B cell (primary cell): ENCODE data around the gene PLS3. TPM values are rescaled to one million over a fixed set of nuclear protein-coding genes. Genes with fewer than 3 reads are reported as not detected.
"Not testable (repeated sequence)": the region's sequence is repeated elsewhere in the genome, so short reads cannot be mapped to it uniquely, and the experiment has no call there.

ENCODE experiments used
- ATAC-seq: fragments of 200-7000 bp; cut with Tn5 transposase; one replicate; pipeline ENCODE4 v1.10.0; 2021; ENCODE audit warnings: low read depth, mild to moderate bottlenecking, moderate number of reproducible peaks, moderate library complexity
- CTCF ChIA-PET: fragments of 350-600 bp; sonication (Branson Sonifier 250); formaldehyde crosslinking; loops from one replicate; lab custom pipeline; 2021; ENCODE audit warnings: antibody characterized with exemption, inconsistent platforms; lab: Charles Lee
- POLR2A ChIA-PET: fragments of 350-600 bp; sonication (Branson Sonifier 250); formaldehyde crosslinking; loops from one replicate; lab custom pipeline; 2021; ENCODE audit warnings: antibody characterized with exemption; lab: Charles Lee
- DNase-seq: peaks from one replicate; pipeline ENCODE4 v3.0.0; 2013
- H2AFZ ChIP-seq: 2 replicates; pipeline ENCODE4 v1.6.1; 2012; ENCODE audit warnings: mild to moderate bottlenecking, low read depth, low read length; ENCODE audit not compliant: insufficient read depth, poor library complexity, severe bottlenecking
- H3K27ac ChIP-seq, 2 donors: 1 replicate in 1 of 2; 2 replicates in 1 of 2; pipeline ENCODE4 v1.5.1; 2012 to 2013; ENCODE audit warnings: low read length in 2 of 2, mild to moderate bottlenecking in 2 of 2, moderate library complexity in 1 of 2
- H3K27me3 ChIP-seq, 4 experiments: fragments of 200-600 bp in 1 of 4; sonication (generic) in 1 of 4; replicated peaks in 1 of 4; 1 replicate in 2 of 4; 2 replicates in 2 of 4; pipeline versions ENCODE4 v1.6.1 to v1.7.0; 2013 to 2016; ENCODE audit warnings: low read length in 3 of 4, mild to moderate bottlenecking in 2 of 4, mixed read lengths in 1 of 4, moderate library complexity in 1 of 4; ENCODE audit not compliant: insufficient read depth in 4 of 4, control insufficient read depth in 3 of 4; ENCODE audit errors: control extremely low read depth in 1 of 4
- H3K36me3 ChIP-seq, 2 experiments: replicated peaks in 1 of 2; 1 replicate in 1 of 2; 2 replicates in 1 of 2; pipeline versions ENCODE4 v1.6.1 to v1.7.1; 2013; ENCODE audit warnings: low read length in 1 of 2; ENCODE audit not compliant: insufficient read depth in 2 of 2, control insufficient read depth in 1 of 2; ENCODE audit errors: control extremely low read depth in 1 of 2, extremely low read depth in 1 of 2
- H3K4me1 ChIP-seq, 2 donors: fragments of 200-600 bp in 1 of 2; sonication (generic) in 1 of 2; 1 replicate in 1 of 2; 2 replicates in 1 of 2; pipeline versions ENCODE4 v1.5.1 to v1.6.1; 2013 to 2017; ENCODE audit warnings: low read length in 2 of 2; ENCODE audit not compliant: control insufficient read depth in 2 of 2, insufficient read depth in 2 of 2
- H3K4me2 ChIP-seq: replicated peaks from 2 replicates; pipeline ENCODE3; 2012; ENCODE audit warnings: mild to moderate bottlenecking, low read depth, low read length; ENCODE audit not compliant: poor library complexity, severe bottlenecking
- H3K4me3 ChIP-seq, 5 experiments: fragments of 200-600 bp in 1 of 5; sonication (generic) in 1 of 5; 1 replicate in 3 of 5; 2 replicates in 2 of 5; pipeline versions ENCODE4 v1.5.1 to v1.7.0; 2011 to 2016; ENCODE audit warnings: low read length in 4 of 5, mild to moderate bottlenecking in 4 of 5, low read depth in 2 of 5, control low read depth in 1 of 5, moderate library complexity in 1 of 5; ENCODE audit not compliant: insufficient read depth in 1 of 5; ENCODE audit errors: control extremely low read depth in 1 of 5, extremely low read depth in 1 of 5
- H3K79me2 ChIP-seq: fragments of 200-600 bp; sonication (generic); one replicate; pipeline ENCODE4 v1.6.0; 2016; ENCODE audit warnings: low read length; ENCODE audit not compliant: control insufficient read depth, insufficient read depth
- H3K9ac ChIP-seq: fragments of 200-600 bp; sonication (generic); 2 replicates; pipeline ENCODE4 v1.6.1; 2017; ENCODE audit warnings: mild to moderate bottlenecking, low read length, moderate library complexity
- H3K9me3 ChIP-seq, 3 donors: one replicate each; pipeline versions ENCODE4 v1.6.1 to v1.7.1; 2013; ENCODE audit warnings: low read length in 2 of 3; ENCODE audit not compliant: control insufficient read depth in 2 of 3, insufficient read depth in 1 of 3; ENCODE audit errors: control extremely low read depth in 1 of 3
- H4K20me1 ChIP-seq: 2 replicates; pipeline ENCODE4 v1.6.0; 2012; ENCODE audit warnings: mild to moderate bottlenecking, low read length; ENCODE audit not compliant: insufficient read depth, control insufficient read depth, poor library complexity, severe bottlenecking
- H3K27ac Mint-ChIP-seq: one replicate; pipeline ENCODE4 v1.8.0; 2021; ENCODE audit warnings: mixed read lengths
- H3K27me3 Mint-ChIP-seq: one replicate; pipeline ENCODE4 v1.8.0; 2021; ENCODE audit warnings: mixed read lengths
- H3K4me1 Mint-ChIP-seq: one replicate; pipeline ENCODE4 v1.8.0; 2021; ENCODE audit warnings: mixed read lengths
- H3K4me3 Mint-ChIP-seq: one replicate; pipeline ENCODE4 v1.8.0; 2021; ENCODE audit warnings: mixed read lengths
- H3K9me3 Mint-ChIP-seq: one replicate; pipeline ENCODE4 v1.8.0; 2022; ENCODE audit warnings: mixed read lengths; ENCODE audit not compliant: insufficient read depth
- EZH2 ChIP-seq: IDR thresholded peaks from 2 replicates; pipeline ENCODE4 v1.6.1; 2012; ENCODE audit warnings: borderline replicate concordance, low read depth, mild to moderate bottlenecking, moderate library complexity, low read length; ENCODE audit not compliant: insufficient read depth, poor library complexity, severe bottlenecking
- WGBS: methylation state at CpG from one replicate; pipeline ENCODE4 v1.1.5; 2013; ENCODE audit warnings: missing lambda C conversion rate; ENCODE audit not compliant: insufficient coverage; 5-methylcytosine and 5-hydroxymethylcytosine counted together
- intact Hi-C: fragments of 100-400 bp; cut with micrococcal nuclease; formaldehyde crosslinking; loops from one replicate; pipeline ENCODE4 v1.10.0; 2022
- polyA plus RNA-seq: library from polyadenylated mRNA; depleted of rRNA; stranded (reverse); fragments of >200 nt; gene quantifications from 2 replicates; pipeline ENCODE4 v1.2.3, GENCODE V29; 2012
- total RNA-seq, 2 donors: library from RNA; stranded (reverse); fragments of 120-200 nt in 1 of 2; gene quantifications; 1 replicate in 1 of 2; 2 replicates in 1 of 2; pipeline versions ENCODE4 v1.2.3 to v1.2.4, GENCODE V29; 2013 to 2022
- TF ChIP-seq, protein P1 (sequence below): fragments of 200-600 bp; IDR thresholded peaks from one replicate; pipeline ENCODE4 v1.8.0; 2022; ENCODE audit warnings: antibody characterized with exemption, mild to moderate bottlenecking

Gene PLS3
- total and polyA plus RNA-seq, 2 donors (not counting 1 experiment from before 2014, with no cell fraction given), result not detected

DNA sequence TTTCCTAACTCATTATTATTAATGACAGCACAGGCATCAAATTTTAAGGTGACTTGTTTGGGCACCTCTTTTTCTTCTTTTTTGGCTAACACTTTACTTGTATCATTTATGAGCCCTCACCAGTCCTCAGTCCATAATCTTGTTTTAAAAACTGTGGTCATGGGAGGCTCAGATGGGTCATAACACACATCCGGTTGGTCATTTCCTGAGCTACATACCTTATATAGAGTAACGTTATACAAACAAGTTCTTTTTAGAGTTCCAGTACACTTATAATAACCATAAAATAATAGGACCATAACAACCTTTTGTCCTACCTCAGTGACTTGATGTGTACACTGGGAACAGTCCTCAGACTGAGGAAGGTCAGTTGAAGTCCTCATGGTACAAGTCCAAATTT lies 21.1 kb upstream of the PLS3 start:
- H3K27me3 ChIP-seq, result no peaks in the 10 kb centered on the region
- no peak overlapping the region for H3K4me2 ChIP-seq

DNA sequence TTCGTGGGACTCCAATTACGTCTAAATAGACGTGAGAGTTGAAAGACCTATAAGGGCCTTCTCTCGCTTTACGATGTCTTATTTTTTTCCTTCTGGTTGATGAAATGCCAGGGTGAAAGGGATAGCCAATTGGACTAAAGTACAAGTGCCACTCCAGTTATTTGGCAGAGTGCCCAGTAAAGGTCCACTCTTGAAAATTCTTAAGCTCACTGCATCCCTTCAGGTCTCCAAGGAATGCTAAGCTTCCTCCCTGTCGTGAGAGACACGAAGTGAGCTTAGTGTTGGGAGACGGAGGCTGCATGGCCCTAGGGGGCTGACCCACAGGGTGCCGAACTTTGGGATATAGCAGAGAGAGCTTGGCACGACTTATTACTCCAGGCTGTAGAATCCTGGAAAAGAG lies 19.9 kb upstream of the PLS3 start:
- H3K27ac ChIP-seq, H3K4me3 ChIP-seq, H3K27ac Mint-ChIP-seq, H3K9ac ChIP-seq, DNase-seq, H3K36me3 ChIP-seq, H2AFZ ChIP-seq, H3K27me3 Mint-ChIP-seq, H3K4me3 Mint-ChIP-seq, CTCF ChIA-PET, POLR2A ChIA-PET, H3K4me1 ChIP-seq, intact Hi-C loops, ATAC-seq, H3K4me1 Mint-ChIP-seq, H3K9me3 Mint-ChIP-seq, H4K20me1 ChIP-seq, H3K9me3 ChIP-seq, H3K79me2 ChIP-seq, H3K4me2 ChIP-seq, H3K27me3 ChIP-seq: not testable (repeated sequence)
- WGBS, result 50% methylated on average over 2 of the region's 10 CpGs

More for the DNA sequence above, 21.1 kb upstream of the PLS3 start:
- Histone ChIP-seq H2AFZ (no peak overlapping the region), H3K9ac (no peak overlapping the region), H3K4me3 (no peak overlapping the region), H3K79me2 (no peaks in the 10 kb centered on the region), H3K9me3 (no peaks in the 10 kb centered on the region), H3K36me3 (no peaks in the 10 kb centered on the region), H3K4me1 (no peaks in the 10 kb centered on the region), H4K20me1 (no peaks in the 10 kb centered on the region), H3K27ac (no peak overlapping the region)
- no peaks in the 10 kb centered on the region for H3K9me3 Mint-ChIP-seq
- CTCF ChIA-PET, result no interaction called here
- TF ChIP-seq EZH2, result no peak
- TF ChIP-seq, protein P1, sequence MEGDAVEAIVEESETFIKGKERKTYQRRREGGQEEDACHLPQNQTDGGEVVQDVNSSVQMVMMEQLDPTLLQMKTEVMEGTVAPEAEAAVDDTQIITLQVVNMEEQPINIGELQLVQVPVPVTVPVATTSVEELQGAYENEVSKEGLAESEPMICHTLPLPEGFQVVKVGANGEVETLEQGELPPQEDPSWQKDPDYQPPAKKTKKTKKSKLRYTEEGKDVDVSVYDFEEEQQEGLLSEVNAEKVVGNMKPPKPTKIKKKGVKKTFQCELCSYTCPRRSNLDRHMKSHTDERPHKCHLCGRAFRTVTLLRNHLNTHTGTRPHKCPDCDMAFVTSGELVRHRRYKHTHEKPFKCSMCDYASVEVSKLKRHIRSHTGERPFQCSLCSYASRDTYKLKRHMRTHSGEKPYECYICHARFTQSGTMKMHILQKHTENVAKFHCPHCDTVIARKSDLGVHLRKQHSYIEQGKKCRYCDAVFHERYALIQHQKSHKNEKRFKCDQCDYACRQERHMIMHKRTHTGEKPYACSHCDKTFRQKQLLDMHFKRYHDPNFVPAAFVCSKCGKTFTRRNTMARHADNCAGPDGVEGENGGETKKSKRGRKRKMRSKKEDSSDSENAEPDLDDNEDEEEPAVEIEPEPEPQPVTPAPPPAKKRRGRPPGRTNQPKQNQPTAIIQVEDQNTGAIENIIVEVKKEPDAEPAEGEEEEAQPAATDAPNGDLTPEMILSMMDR, result no peak
- H3K4me3 Mint-ChIP-seq, result no peak overlapping the region
- DNase-seq (no peak), ATAC-seq (no peak)
- H3K27ac Mint-ChIP-seq, result no peak overlapping the region
- no peaks in the 10 kb centered on the region for H3K27me3 Mint-ChIP-seq
- POLR2A ChIA-PET, result no interaction called here
- no CpG with 5 or more reads among the region's 2 CpGs for WGBS
- intact Hi-C loops, result no loop called here
- no peaks in the 10 kb centered on the region for H3K4me1 Mint-ChIP-seq
